ENCODE measurements around the gene TBC1D4.

DNA sequence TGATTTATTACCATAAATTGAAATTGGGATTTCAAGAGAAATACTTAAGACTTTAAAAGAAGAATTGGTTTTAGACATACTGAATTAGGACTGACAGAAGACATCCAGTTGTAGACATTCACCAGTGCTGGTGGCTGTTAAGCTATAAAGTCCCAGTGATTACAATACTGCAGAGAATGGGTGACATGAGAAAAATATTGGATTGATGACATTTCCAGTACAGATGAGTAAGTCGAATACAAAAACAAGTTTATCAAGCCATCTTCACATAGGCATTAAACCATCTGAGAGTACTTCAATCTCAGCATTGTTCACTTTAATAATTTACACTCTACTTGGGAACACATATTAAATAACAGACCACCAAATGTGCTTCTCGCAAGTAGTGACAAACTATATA is 66.8 kb downstream of the TBC1D4 start:
- TF ChIP-seq, protein P1, sequence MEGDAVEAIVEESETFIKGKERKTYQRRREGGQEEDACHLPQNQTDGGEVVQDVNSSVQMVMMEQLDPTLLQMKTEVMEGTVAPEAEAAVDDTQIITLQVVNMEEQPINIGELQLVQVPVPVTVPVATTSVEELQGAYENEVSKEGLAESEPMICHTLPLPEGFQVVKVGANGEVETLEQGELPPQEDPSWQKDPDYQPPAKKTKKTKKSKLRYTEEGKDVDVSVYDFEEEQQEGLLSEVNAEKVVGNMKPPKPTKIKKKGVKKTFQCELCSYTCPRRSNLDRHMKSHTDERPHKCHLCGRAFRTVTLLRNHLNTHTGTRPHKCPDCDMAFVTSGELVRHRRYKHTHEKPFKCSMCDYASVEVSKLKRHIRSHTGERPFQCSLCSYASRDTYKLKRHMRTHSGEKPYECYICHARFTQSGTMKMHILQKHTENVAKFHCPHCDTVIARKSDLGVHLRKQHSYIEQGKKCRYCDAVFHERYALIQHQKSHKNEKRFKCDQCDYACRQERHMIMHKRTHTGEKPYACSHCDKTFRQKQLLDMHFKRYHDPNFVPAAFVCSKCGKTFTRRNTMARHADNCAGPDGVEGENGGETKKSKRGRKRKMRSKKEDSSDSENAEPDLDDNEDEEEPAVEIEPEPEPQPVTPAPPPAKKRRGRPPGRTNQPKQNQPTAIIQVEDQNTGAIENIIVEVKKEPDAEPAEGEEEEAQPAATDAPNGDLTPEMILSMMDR (IDR thresholded peaks at IDR 0.05): no peak
- TF ChIP-seq POLR2AphosphoS5 (IDR thresholded peaks at IDR 0.05): no peak
- TF ChIP-seq POLR2A (IDR thresholded peaks at IDR 0.05): no peak
